GM23338 (cell line): ENCODE measurements around the gene RGL1.

ENCODE experiments used
- CREB1 ChIP-seq: fragments of 250-450 bp; sonication (Bioruptor Pico); IDR thresholded peaks from 2 replicates; pipeline ENCODE4 v1.5.0; 2020; ENCODE audit warnings: low read depth, mild to moderate bottlenecking, moderate library complexity
- CTCF ChIP-seq, 2 experiments: fragments of 200-600 bp in 1 of 2; sonication (generic) in 1 of 2; conservative IDR thresholded peaks; 2 replicates each; pipeline versions ENCODE4 v1.5.1 to v1.6.1; 2016 to 2017; ENCODE audit warnings: antibody characterized with exemption in 2 of 2, low read depth in 2 of 2, mild to moderate bottlenecking in 2 of 2, moderate library complexity in 1 of 2
- ETS1 ChIP-seq: IDR thresholded peaks from 2 replicates; pipeline ENCODE4 v1.6.1; 2016; ENCODE audit warnings: antibody characterized with exemption
- EZH2 ChIP-seq: fragments of 200-600 bp; sonication (generic); IDR thresholded peaks from one replicate; pipeline ENCODE4 v1.8.0; 2017; ENCODE audit warnings: antibody characterized with exemption, mild to moderate bottlenecking, low read depth; ENCODE audit not compliant: unreplicated experiment
- EZH2phosphoT487 ChIP-seq: fragments of 200-600 bp; sonication (generic); IDR thresholded peaks from one replicate; pipeline ENCODE4 v1.8.1; 2018; ENCODE audit warnings: antibody characterized with exemption; ENCODE audit not compliant: unreplicated experiment
- JUNB ChIP-seq: IDR thresholded peaks from one replicate; pipeline ENCODE4 v1.6.1; 2016; ENCODE audit warnings: antibody characterized with exemption; ENCODE audit not compliant: unreplicated experiment
- NANOG ChIP-seq: IDR thresholded peaks from 2 replicates; pipeline ENCODE4 v1.6.1; 2016; ENCODE audit warnings: antibody characterized with exemption, borderline replicate concordance
- POLR2AphosphoS5 ChIP-seq: IDR thresholded peaks from 2 replicates; pipeline ENCODE4 v1.6.1; 2016; ENCODE audit warnings: antibody characterized with exemption, low read depth
- REST ChIP-seq: IDR thresholded peaks from one replicate; pipeline ENCODE4 v1.6.1; 2018; ENCODE audit warnings: antibody characterized with exemption; ENCODE audit not compliant: unreplicated experiment
- STAT1 ChIP-seq: IDR thresholded peaks from one replicate; pipeline ENCODE4 v1.6.1; 2016; ENCODE audit warnings: antibody characterized with exemption; ENCODE audit not compliant: unreplicated experiment
- ZNF114 ChIP-seq: fragments of 250-450 bp; sonication (Bioruptor Pico); IDR thresholded peaks from 2 replicates; pipeline ENCODE4 v1.5.0; 2020; ENCODE audit warnings: mild to moderate bottlenecking, moderate library complexity

GRCh38 chr1:183937611-183938010 is 132.7 kb downstream of the RGL1 start:
- TF ChIP-seq CTCF (conservative IDR thresholded peaks at IDR 0.05; ENCODE audit: low read depth in 2 of 2) = no peak
- TF ChIP-seq EZH2 = no peak
- TF ChIP-seq REST = no peak
- TF ChIP-seq EZH2phosphoT487 = no peak
- TF ChIP-seq ETS1 = no peak
- no peak for TF ChIP-seq POLR2AphosphoS5
- TF ChIP-seq ZNF114 (CRISPR knock-in tag) = no peak
- TF ChIP-seq JUNB = no peak
- no peak for TF ChIP-seq CREB1 (CRISPR knock-in tag)
- no peak for TF ChIP-seq STAT1
- no peak for TF ChIP-seq NANOG
